ENCODE measurements around the gene GTF3C1. TPM values are rescaled to one million over a fixed set of nuclear protein-coding genes. Genes with fewer than 3 reads are reported as not detected.

The GTF3C1 gene
- total and polyA plus RNA-seq, 8 donors = 61.5 to 111 (median 97.7) TPM

GRCh38 chr16:27588057-27588456, 38.3 kb upstream of the GTF3C1 start:
- intact Hi-C loops (cut with DNase I) = no loop called here
- no peak overlapping the region for H3K27ac ChIP-seq
- no peaks in the 10 kb centered on the region for H3K4me1 ChIP-seq
- H3K4me3 ChIP-seq = no peak overlapping the region
- DNase-seq (no peak), ATAC-seq (no peak)
- peaks cover 0 to 5% of the 10 kb centered on the region in 2 donors for H3K36me3 ChIP-seq
- H3K9me3 ChIP-seq = peaks cover 0 to 5% of the 10 kb centered on the region in 2 donors
- H3K27me3 ChIP-seq = no peaks in the 10 kb centered on the region
- TF ChIP-seq CTCF (IDR thresholded peaks at IDR 0.05) = no peak

GRCh38 chr16:27586711-27587110, 37.0 kb upstream of the GTF3C1 start:
- H3K4me1 ChIP-seq = no peaks in the 10 kb centered on the region
- no peak for TF ChIP-seq CTCF (IDR thresholded peaks at IDR 0.05)
- DNase-seq = no peak
- H3K36me3 ChIP-seq = peaks cover 0 to 10% of the 10 kb centered on the region in 2 donors
- no peak overlapping the region for H3K4me3 ChIP-seq
- no peak for ATAC-seq
- H3K9me3 ChIP-seq = peaks cover 0 to 5% of the 10 kb centered on the region in 2 donors
- intact Hi-C loops (cut with DNase I) = no loop called here
- H3K27me3 ChIP-seq = no peaks in the 10 kb centered on the region
- H3K27ac ChIP-seq = no peak overlapping the region

- no peak for DNase-seq
- no peak overlapping the region for H3K4me3 ChIP-seq
- intact Hi-C loops (cut with DNase I) = no loop called here
- ATAC-seq = no peak
- peaks cover 0 to 5% of the 10 kb centered on the region in 2 donors for H3K9me3 ChIP-seq
- TF ChIP-seq CTCF (IDR thresholded peaks at IDR 0.05) = no peak
- no peaks in the 10 kb centered on the region for H3K4me1 ChIP-seq
- H3K27me3 ChIP-seq = no peaks in the 10 kb centered on the region
- no peak overlapping the region for H3K27ac ChIP-seq
- peaks cover 0 to 15% of the 10 kb centered on the region in 2 donors for H3K36me3 ChIP-seq
These were observed 35.5 kb upstream of the GTF3C1 start for GRCh38 chr16:27585200-27585599.

DNA sequence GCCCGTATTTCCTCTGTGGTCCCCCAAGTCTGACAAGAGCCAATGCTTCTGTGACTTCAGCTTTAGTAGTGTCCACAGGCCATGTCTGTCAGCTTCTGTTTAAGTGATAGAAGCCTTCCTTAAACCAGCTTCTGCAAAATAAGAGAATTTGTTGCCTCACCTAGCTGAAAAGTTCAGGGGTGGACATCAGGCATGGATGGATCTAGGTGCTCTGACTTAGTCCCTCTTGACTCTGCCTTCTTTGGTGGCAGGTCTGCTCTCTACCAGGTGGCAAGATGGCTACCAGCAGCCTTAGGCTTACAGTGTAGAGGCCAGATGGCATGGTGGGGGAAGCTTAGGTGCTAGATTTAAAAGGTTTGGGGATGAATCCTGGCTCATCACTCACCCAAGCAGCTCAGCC, 33.9 kb upstream of the GTF3C1 start:
- TF ChIP-seq CTCF (IDR thresholded peaks at IDR 0.05) = no peak
- no peaks in the 10 kb centered on the region for H3K4me1 ChIP-seq
- no peak for ATAC-seq
- intact Hi-C loops (cut with DNase I) = no loop called here
- H3K27me3 ChIP-seq = no peaks in the 10 kb centered on the region
- DNase-seq = no peak
- no peak overlapping the region for H3K4me3 ChIP-seq
- peaks cover 0 to 20% of the 10 kb centered on the region in 2 donors for H3K36me3 ChIP-seq
- no peaks in the 10 kb centered on the region for H3K9me3 ChIP-seq
- no peak overlapping the region for H3K27ac ChIP-seq

DNA sequence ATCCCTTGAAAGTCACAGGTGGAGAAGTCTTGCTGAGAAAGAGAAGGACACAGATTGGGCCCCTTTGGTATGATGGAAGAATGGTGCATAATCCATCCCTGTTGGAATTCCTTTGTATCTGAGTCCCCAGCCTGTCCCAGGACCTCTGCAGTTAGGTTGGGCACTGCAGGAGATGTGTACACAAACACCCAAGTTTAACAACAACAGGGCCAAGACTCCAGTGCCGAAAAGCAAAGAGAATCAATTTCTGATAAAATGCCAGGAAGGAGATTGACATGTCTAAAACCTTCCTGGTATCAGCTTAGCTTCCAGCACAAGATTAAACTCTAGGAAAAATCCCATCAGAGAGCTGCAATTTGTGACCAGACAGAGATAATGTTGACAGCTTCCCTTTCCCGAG, 33.2 kb upstream of the GTF3C1 start:
- Histone ChIP-seq H3K9me3 (no peaks in the 10 kb centered on the region), H3K27ac (no peak overlapping the region), H3K36me3 (peaks cover 0 to 20% of the 10 kb centered on the region in 2 donors), H3K4me3 (no peak overlapping the region), H3K4me1 (no peaks in the 10 kb centered on the region), H3K27me3 (no peaks in the 10 kb centered on the region)
- ATAC-seq (no peak), DNase-seq (no peak)
- no peak for TF ChIP-seq CTCF (IDR thresholded peaks at IDR 0.05)
- intact Hi-C loops (cut with DNase I) = no loop called here
